HepG2 (cell line): Measurements from ENCODE around the gene PRM2. TPM values are rescaled to one million over a fixed set of nuclear protein-coding genes. Genes with fewer than 3 reads are reported as not detected.

Source experiments
- ASH2L ChIP-seq: fragments of 300-600, 200-600 bp; sonication (generic); IDR thresholded peaks from 2 replicates; pipeline ENCODE4 v1.7.0; 2017; ENCODE audit warnings: low read depth, mild to moderate bottlenecking, moderate library complexity, mixed read lengths, low read length; ENCODE audit not compliant: insufficient read length
- FOXK2 ChIP-seq: fragments of 450-650 bp; IDR thresholded peaks from 2 replicates; pipeline ENCODE4 v1.6.1; 2016
- HNF4A ChIP-seq: sonication (generic); formaldehyde crosslinking; IDR thresholded peaks from 2 replicates; pipeline ENCODE4 v1.4.0; 2020; ENCODE audit warnings: missing genetic modification reagents
- HNF4G ChIP-seq, 2 experiments: sonication (generic) in 1 of 2; formaldehyde crosslinking in 1 of 2; IDR thresholded peaks; 2 replicates each; pipeline versions ENCODE4 v1.4.0 to v1.6.1; 2011 to 2020; ENCODE audit warnings: borderline replicate concordance in 2 of 2, low read depth in 2 of 2, mild to moderate bottlenecking in 2 of 2, low read length in 1 of 2, missing genetic modification reagents in 1 of 2, moderate library complexity in 1 of 2
- IKZF1 ChIP-seq: fragments of 450-650 bp; IDR thresholded peaks from 2 replicates; pipeline ENCODE4 v1.7.1; 2016
- SALL2 ChIP-seq: sonication (generic); formaldehyde crosslinking; IDR thresholded peaks from 2 replicates; pipeline ENCODE4 v1.8.1; 2023; ENCODE audit warnings: mild to moderate bottlenecking, missing genetic modification reagents, inconsistent platforms
- ZBTB3 ChIP-seq: sonication (generic); formaldehyde crosslinking; IDR thresholded peaks from 2 replicates; pipeline ENCODE4 v1.4.0; 2020; ENCODE audit warnings: low read depth, mild to moderate bottlenecking, moderate library complexity, missing genetic modification reagents, borderline replicate concordance
- ZNF225 ChIP-seq: sonication (generic); formaldehyde crosslinking; IDR thresholded peaks from 2 replicates; pipeline ENCODE4 v1.4.0; 2020; ENCODE audit warnings: mild to moderate bottlenecking, missing genetic modification reagents
- ZNF256 ChIP-seq: sonication (generic); formaldehyde crosslinking; conservative IDR thresholded peaks from 2 replicates; pipeline ENCODE4 v1.4.0; 2020; ENCODE audit warnings: missing genetic modification reagents
- ZNF607 ChIP-seq: sonication (generic); formaldehyde crosslinking; IDR thresholded peaks from 2 replicates; pipeline ENCODE4 v1.5.1; 2020; ENCODE audit warnings: missing genetic modification reagents, mild to moderate bottlenecking, borderline replicate concordance
- polyA plus RNA-seq, 8 experiments: library from polyadenylated mRNA; depleted of rRNA in 3 of 8; stranded (reverse) in 7 of 8; unstranded in 1 of 8; fragments of >200 nt; fragmentation: Illumina TruSeq in 4 of 8; extraction: Trizol in 4 of 8; gene quantifications; 2 replicates each; pipeline versions ENCODE4 v1.2.1 to v1.2.3, GENCODE V29; 2011 to 2016; ENCODE audit warnings: low read depth in 4 of 8, missing spikeins in 1 of 8, mixed read lengths in 1 of 8; ENCODE audit not compliant: insufficient read depth in 1 of 8
- total RNA-seq, 5 experiments: library from RNA; depleted of rRNA; stranded (reverse); fragments of >200 nt; fragmentation: Illumina TruSeq; extraction: Trizol; gene quantifications; 2 replicates each; pipeline ENCODE4 v1.2.3, GENCODE V29; 2016; ENCODE audit warnings: low read depth in 1 of 5
- TF ChIP-seq, protein P1 (sequence below): sonication (generic); formaldehyde crosslinking; IDR thresholded peaks from 2 replicates; pipeline ENCODE4 v1.4.0; 2020; ENCODE audit warnings: missing genetic modification reagents
- TF ChIP-seq, protein P2 (sequence below): sonication (generic); formaldehyde crosslinking; IDR thresholded peaks from 2 replicates; pipeline ENCODE4 v1.4.0; 2020; ENCODE audit warnings: missing genetic modification reagents, borderline replicate concordance
- TF ChIP-seq, protein P3 (sequence below): sonication (generic); formaldehyde crosslinking; IDR thresholded peaks from 2 replicates; pipeline ENCODE4 v1.4.0; 2020; ENCODE audit warnings: missing genetic modification reagents
- TF ChIP-seq, protein P4 (sequence below): sonication (generic); formaldehyde crosslinking; conservative IDR thresholded peaks from 2 replicates; pipeline ENCODE4 v1.8.1; 2023; ENCODE audit warnings: missing genetic modification reagents
- TF ChIP-seq, protein P5 (sequence below): sonication (generic); formaldehyde crosslinking; IDR thresholded peaks from 2 replicates; pipeline ENCODE4 v1.4.0; 2020; ENCODE audit warnings: mild to moderate bottlenecking, missing genetic modification reagents
- TF ChIP-seq, protein P6 (sequence below): sonication (generic); formaldehyde crosslinking; IDR thresholded peaks from 2 replicates; pipeline ENCODE4 v1.5.0; 2020; ENCODE audit warnings: mild to moderate bottlenecking, missing genetic modification reagents

Gene PRM2
- total and polyA plus RNA-seq, 2 of the 13 experiments (the other 11 are each of a cell fraction or from before 2014, with no cell fraction given) = 0.54 TPM; not detected in 1

DNA sequence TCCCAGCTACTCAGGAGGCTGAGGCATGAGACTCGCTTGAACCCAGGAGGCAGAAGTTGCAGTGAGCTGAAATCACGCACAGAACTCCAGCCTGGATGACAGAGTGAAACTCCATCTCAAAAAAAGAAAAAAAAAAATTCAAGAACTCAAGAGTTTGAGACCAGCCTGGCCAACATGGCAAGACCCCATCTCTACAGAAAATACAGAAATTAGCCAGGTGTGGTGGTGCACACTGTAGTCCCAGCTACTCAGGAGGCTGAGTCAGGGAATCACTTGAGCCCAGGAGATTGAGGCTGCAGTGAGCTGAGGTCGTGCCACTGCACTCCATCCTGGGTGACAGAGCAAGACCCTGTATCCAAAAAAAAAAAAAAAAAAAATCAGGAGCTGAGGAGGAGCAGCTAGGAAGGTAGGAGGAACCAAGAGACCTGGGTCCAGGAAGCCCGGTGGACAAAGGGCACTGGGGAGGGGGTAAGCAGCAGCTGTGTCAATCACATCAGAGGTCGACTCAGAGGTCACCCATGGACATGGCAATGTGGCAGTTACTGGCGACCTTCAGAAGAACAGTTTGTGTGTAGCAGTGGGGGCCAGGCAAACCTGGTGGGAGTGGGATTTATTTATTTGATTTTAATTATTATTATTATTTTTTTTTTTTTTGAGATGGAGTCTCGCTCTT lies 15.9 kb upstream of the PRM2 start (continued):
- TF ChIP-seq, protein P1, sequence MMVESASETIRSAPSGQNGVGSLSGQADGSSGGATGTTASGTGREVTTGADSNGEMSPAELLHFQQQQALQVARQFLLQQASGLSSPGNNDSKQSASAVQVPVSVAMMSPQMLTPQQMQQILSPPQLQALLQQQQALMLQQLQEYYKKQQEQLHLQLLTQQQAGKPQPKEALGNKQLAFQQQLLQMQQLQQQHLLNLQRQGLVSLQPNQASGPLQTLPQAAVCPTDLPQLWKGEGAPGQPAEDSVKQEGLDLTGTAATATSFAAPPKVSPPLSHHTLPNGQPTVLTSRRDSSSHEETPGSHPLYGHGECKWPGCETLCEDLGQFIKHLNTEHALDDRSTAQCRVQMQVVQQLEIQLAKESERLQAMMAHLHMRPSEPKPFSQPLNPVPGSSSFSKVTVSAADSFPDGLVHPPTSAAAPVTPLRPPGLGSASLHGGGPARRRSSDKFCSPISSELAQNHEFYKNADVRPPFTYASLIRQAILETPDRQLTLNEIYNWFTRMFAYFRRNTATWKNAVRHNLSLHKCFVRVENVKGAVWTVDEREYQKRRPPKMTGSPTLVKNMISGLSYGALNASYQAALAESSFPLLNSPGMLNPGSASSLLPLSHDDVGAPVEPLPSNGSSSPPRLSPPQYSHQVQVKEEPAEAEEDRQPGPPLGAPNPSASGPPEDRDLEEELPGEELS (CRISPR knock-in tag) = no peak
- no peak for TF ChIP-seq SALL2 (CRISPR knock-in tag)
- TF ChIP-seq ZNF256 (CRISPR knock-in tag) = no peak
- TF ChIP-seq ZNF225 = no peak
- TF ChIP-seq, protein P2, sequence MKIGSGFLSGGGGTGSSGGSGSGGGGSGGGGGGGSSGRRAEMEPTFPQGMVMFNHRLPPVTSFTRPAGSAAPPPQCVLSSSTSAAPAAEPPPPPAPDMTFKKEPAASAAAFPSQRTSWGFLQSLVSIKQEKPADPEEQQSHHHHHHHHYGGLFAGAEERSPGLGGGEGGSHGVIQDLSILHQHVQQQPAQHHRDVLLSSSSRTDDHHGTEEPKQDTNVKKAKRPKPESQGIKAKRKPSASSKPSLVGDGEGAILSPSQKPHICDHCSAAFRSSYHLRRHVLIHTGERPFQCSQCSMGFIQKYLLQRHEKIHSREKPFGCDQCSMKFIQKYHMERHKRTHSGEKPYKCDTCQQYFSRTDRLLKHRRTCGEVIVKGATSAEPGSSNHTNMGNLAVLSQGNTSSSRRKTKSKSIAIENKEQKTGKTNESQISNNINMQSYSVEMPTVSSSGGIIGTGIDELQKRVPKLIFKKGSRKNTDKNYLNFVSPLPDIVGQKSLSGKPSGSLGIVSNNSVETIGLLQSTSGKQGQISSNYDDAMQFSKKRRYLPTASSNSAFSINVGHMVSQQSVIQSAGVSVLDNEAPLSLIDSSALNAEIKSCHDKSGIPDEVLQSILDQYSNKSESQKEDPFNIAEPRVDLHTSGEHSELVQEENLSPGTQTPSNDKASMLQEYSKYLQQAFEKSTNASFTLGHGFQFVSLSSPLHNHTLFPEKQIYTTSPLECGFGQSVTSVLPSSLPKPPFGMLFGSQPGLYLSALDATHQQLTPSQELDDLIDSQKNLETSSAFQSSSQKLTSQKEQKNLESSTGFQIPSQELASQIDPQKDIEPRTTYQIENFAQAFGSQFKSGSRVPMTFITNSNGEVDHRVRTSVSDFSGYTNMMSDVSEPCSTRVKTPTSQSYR = peak; percentile 50; the same call in 1 of the 2 replicates
- TF ChIP-seq, protein P3, sequence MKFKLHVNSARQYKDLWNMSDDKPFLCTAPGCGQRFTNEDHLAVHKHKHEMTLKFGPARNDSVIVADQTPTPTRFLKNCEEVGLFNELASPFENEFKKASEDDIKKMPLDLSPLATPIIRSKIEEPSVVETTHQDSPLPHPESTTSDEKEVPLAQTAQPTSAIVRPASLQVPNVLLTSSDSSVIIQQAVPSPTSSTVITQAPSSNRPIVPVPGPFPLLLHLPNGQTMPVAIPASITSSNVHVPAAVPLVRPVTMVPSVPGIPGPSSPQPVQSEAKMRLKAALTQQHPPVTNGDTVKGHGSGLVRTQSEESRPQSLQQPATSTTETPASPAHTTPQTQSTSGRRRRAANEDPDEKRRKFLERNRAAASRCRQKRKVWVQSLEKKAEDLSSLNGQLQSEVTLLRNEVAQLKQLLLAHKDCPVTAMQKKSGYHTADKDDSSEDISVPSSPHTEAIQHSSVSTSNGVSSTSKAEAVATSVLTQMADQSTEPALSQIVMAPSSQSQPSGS = no peak
- TF ChIP-seq, protein P4, sequence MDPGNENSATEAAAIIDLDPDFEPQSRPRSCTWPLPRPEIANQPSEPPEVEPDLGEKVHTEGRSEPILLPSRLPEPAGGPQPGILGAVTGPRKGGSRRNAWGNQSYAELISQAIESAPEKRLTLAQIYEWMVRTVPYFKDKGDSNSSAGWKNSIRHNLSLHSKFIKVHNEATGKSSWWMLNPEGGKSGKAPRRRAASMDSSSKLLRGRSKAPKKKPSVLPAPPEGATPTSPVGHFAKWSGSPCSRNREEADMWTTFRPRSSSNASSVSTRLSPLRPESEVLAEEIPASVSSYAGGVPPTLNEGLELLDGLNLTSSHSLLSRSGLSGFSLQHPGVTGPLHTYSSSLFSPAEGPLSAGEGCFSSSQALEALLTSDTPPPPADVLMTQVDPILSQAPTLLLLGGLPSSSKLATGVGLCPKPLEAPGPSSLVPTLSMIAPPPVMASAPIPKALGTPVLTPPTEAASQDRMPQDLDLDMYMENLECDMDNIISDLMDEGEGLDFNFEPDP (CRISPR knock-in tag) = no peak
- TF ChIP-seq, protein P5, sequence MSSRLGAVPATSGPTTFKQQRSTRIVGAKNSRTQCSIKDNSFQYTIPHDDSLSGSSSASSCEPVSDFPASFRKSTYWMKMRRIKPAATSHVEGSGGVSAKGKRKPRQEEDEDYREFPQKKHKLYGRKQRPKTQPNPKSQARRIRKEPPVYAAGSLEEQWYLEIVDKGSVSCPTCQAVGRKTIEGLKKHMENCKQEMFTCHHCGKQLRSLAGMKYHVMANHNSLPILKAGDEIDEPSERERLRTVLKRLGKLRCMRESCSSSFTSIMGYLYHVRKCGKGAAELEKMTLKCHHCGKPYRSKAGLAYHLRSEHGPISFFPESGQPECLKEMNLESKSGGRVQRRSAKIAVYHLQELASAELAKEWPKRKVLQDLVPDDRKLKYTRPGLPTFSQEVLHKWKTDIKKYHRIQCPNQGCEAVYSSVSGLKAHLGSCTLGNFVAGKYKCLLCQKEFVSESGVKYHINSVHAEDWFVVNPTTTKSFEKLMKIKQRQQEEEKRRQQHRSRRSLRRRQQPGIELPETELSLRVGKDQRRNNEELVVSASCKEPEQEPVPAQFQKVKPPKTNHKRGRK (CRISPR knock-in tag) = no peak
- no peak for TF ChIP-seq FOXK2
- peak; percentile 74 for TF ChIP-seq HNF4A (CRISPR knock-in tag)
- TF ChIP-seq, protein P6, sequence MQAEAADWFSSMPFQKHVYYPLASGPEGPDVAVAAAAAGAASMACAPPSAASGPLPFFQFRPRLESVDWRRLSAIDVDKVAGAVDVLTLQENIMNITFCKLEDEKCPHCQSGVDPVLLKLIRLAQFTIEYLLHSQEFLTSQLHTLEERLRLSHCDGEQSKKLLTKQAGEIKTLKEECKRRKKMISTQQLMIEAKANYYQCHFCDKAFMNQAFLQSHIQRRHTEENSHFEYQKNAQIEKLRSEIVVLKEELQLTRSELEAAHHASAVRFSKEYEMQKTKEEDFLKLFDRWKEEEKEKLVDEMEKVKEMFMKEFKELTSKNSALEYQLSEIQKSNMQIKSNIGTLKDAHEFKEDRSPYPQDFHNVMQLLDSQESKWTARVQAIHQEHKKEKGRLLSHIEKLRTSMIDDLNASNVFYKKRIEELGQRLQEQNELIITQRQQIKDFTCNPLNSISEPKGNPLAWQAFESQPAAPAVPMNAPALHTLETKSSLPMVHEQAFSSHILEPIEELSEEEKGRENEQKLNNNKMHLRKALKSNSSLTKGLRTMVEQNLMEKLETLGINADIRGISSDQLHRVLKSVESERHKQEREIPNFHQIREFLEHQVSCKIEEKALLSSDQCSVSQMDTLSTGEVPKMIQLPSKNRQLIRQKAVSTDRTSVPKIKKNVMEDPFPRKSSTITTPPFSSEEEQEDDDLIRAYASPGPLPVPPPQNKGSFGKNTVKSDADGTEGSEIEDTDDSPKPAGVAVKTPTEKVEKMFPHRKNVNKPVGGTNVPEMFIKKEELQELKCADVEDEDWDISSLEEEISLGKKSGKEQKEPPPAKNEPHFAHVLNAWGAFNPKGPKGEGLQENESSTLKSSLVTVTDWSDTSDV = 0 out of 2 replicates have a peak, but pooled peaks have one; percentile 57
- TF ChIP-seq ZBTB3 (CRISPR knock-in tag) = no peak
- no peak for TF ChIP-seq IKZF1
- TF ChIP-seq ASH2L = no peak
- peak; percentile 70 for TF ChIP-seq HNF4G (IDR thresholded peaks at IDR 0.05; ENCODE audit: borderline replicate concordance, low read depth, low read length)
- no peak for TF ChIP-seq HNF4G (CRISPR knock-in tag; IDR thresholded peaks at IDR 0.05; ENCODE audit: borderline replicate concordance, low read depth)
- no peak for TF ChIP-seq ZNF607 (CRISPR knock-in tag)
